Pulmonary artery endothelial cell (primary cell): ENCODE data around the gene LMO2. TPM values are rescaled to one million over a fixed set of nuclear protein-coding genes. Genes with fewer than 3 reads are reported as not detected.
"Not testable (repeated sequence)": the region's sequence is repeated elsewhere in the genome, so short reads cannot be mapped to it uniquely, and the experiment has no call there.

Source experiments
- DNase-seq: peaks from one replicate; pipeline ENCODE4 v3.0.0-alpha.2; 2011; ENCODE audit warnings: low read depth, low spot score
- total RNA-seq: library from RNA; depleted of rRNA; stranded (reverse); fragments of >200 nt; gene quantifications from 2 replicates; pipeline ENCODE4 v1.2.3, GENCODE V29; 2014

The LMO2 gene
- 30.9 and 56.3 TPM in 2 replicates for total RNA-seq

- DNase-seq: no peak
Measured at GRCh38 chr11:33891714-33892327, at the start of gene LMO2. Gene LMO2, minus strand, starts transcription at chr11:33892076. Its CDS starts 22,360 bp downstream, at chr11:33869716.

- no peak for DNase-seq
Measured at GRCh38 chr11:33940538-33940815, 48.6 kb upstream of the LMO2 start.

- peak; percentile 90 for DNase-seq
Measured at GRCh38 chr11:33936725-33937604, 45.1 kb upstream of the LMO2 start.

- DNase-seq: no peak
Measured at GRCh38 chr11:33935461-33936456, 43.9 kb upstream of the LMO2 start.

GRCh38 chr11:33935005-33935404 lies 43.1 kb upstream of the LMO2 start:
- DNase-seq: no peak

GRCh38 chr11:33934450-33934849 lies 42.6 kb upstream of the LMO2 start:
- DNase-seq: no peak

- DNase-seq: no peak
Measured at GRCh38 chr11:33933602-33934001, 41.7 kb upstream of the LMO2 start.

- no peak for DNase-seq
Measured at GRCh38 chr11:33932721-33933120, 40.8 kb upstream of the LMO2 start.

- DNase-seq: not testable (repeated sequence)
Measured at GRCh38 chr11:33931739-33932366, 40.0 kb upstream of the LMO2 start.

- no peak for DNase-seq
Measured at GRCh38 chr11:33931067-33931466, 39.2 kb upstream of the LMO2 start.

- peak; percentile 83 for DNase-seq
Measured at GRCh38 chr11:33930317-33931021, 38.6 kb upstream of the LMO2 start.

GRCh38 chr11:33928564-33928963 lies 36.7 kb upstream of the LMO2 start:
- DNase-seq: no peak

- DNase-seq: no peak
Measured at GRCh38 chr11:33926671-33927552, 35.0 kb upstream of the LMO2 start.

- no peak for DNase-seq
Measured at GRCh38 chr11:33924341-33924740, 32.5 kb upstream of the LMO2 start.

GRCh38 chr11:33923626-33924025 lies 31.8 kb upstream of the LMO2 start:
- no peak for DNase-seq

GRCh38 chr11:33920838-33921613 lies 29.1 kb upstream of the LMO2 start:
- no peak for DNase-seq

GRCh38 chr11:33919645-33920044 lies 27.8 kb upstream of the LMO2 start:
- no peak for DNase-seq

GRCh38 chr11:33917402-33917801 lies 25.5 kb upstream of the LMO2 start:
- not testable (repeated sequence) for DNase-seq

- no peak for DNase-seq
Measured at GRCh38 chr11:33916736-33917135, 24.9 kb upstream of the LMO2 start.
